GM19324 (cell line): Measurements from ENCODE around the gene COX10.
"Not testable (repeated sequence)": the region's sequence is repeated elsewhere in the genome, so short reads cannot be mapped to it uniquely, and the experiment has no call there.

Source experiments
- ATAC-seq: cut with Tn5 transposase; IDR thresholded peaks from one replicate; pipeline ENCODE4 v1.9.1; 2021; ENCODE audit warnings: mild to moderate bottlenecking, moderate library complexity; ENCODE audit not compliant: unreplicated experiment, low FRiP score

COX10 gene

GRCh38 chr17:14118951-14119350 lies 49.6 kb downstream of the COX10 start:
- no peak for ATAC-seq

- no peak for ATAC-seq
These were observed 50.2 kb downstream of the COX10 start for GRCh38 chr17:14119546-14119945.

- no peak for ATAC-seq
These were observed 52.6 kb downstream of the COX10 start for GRCh38 chr17:14121952-14122351.

GRCh38 chr17:14123619-14124278 lies 54.4 kb downstream of the COX10 start:
- no peak for ATAC-seq

- ATAC-seq: no peak
These were observed 55.5 kb downstream of the COX10 start for GRCh38 chr17:14124854-14125253.

GRCh38 chr17:14125518-14126137 lies 56.3 kb downstream of the COX10 start:
- ATAC-seq: no peak

- ATAC-seq: no peak
These were observed 63.8 kb downstream of the COX10 start for GRCh38 chr17:14133104-14133503.

GRCh38 chr17:14134456-14134855 lies 65.2 kb downstream of the COX10 start:
- no peak for ATAC-seq

GRCh38 chr17:14135906-14136590 lies 66.7 kb downstream of the COX10 start:
- no peak for ATAC-seq

- ATAC-seq: no peak
These were observed 69.3 kb downstream of the COX10 start for GRCh38 chr17:14138649-14139048.

- no peak for ATAC-seq
These were observed 74.4 kb downstream of the COX10 start for GRCh38 chr17:14143688-14144087.

- no peak for ATAC-seq
These were observed 75.2 kb downstream of the COX10 start for GRCh38 chr17:14144508-14144907.

- ATAC-seq: no peak
These were observed 80.4 kb downstream of the COX10 start for GRCh38 chr17:14149751-14150150.

GRCh38 chr17:14150619-14151018 lies 81.3 kb downstream of the COX10 start:
- ATAC-seq: no peak

- ATAC-seq: no peak
These were observed 83.4 kb downstream of the COX10 start for GRCh38 chr17:14152721-14153120.

- no peak for ATAC-seq
These were observed 84.1 kb downstream of the COX10 start for GRCh38 chr17:14153374-14153773.

- ATAC-seq: no peak
These were observed 87.4 kb downstream of the COX10 start for GRCh38 chr17:14156689-14157088.

- no peak for ATAC-seq
These were observed 88.5 kb downstream of the COX10 start for GRCh38 chr17:14157822-14158221.

- no peak for ATAC-seq
These were observed 89.4 kb downstream of the COX10 start for GRCh38 chr17:14158707-14159106.

GRCh38 chr17:14161419-14161818 lies 92.1 kb downstream of the COX10 start:
- ATAC-seq: no peak

GRCh38 chr17:14165616-14166015 lies 96.3 kb downstream of the COX10 start:
- ATAC-seq: no peak

GRCh38 chr17:14167831-14168230 lies 98.5 kb downstream of the COX10 start:
- not testable (repeated sequence) for ATAC-seq
